HepG2 (cell line): ENCODE measurements around the gene TENT4B. TPM values are rescaled to one million over a fixed set of nuclear protein-coding genes. Genes with fewer than 3 reads are reported as not detected.

ENCODE experiments used
- EP300 ChIP-seq, 3 experiments: sonication (generic) in 1 of 3; formaldehyde crosslinking in 1 of 3; IDR thresholded peaks; 2 replicates each; pipeline versions ENCODE4 v1.5.1 to v1.6.1; 2011 to 2020; ENCODE audit warnings: low read depth in 2 of 3, low read length in 2 of 3, borderline replicate concordance in 1 of 3, improper control_type of control experiment in 1 of 3, mild to moderate bottlenecking in 1 of 3, missing genetic modification reagents in 1 of 3, moderate library complexity in 1 of 3
- ERF ChIP-seq: IDR thresholded peaks from 2 replicates; pipeline ENCODE4 v1.6.1; 2018; ENCODE audit warnings: missing biosample characterization, missing genetic modification reagents
- FOXA1 ChIP-seq, 2 experiments: fragments of 450-650 bp in 1 of 2; sonication (generic) in 1 of 2; formaldehyde crosslinking in 1 of 2; IDR thresholded peaks; 2 replicates each; pipeline versions ENCODE4 v1.4.0 to v1.6.1; 2016 to 2020; ENCODE audit warnings: missing genetic modification reagents in 1 of 2
- GTF3A ChIP-seq: sonication (generic); formaldehyde crosslinking; conservative IDR thresholded peaks from 2 replicates; pipeline ENCODE4 v1.4.0; 2020; ENCODE audit warnings: mild to moderate bottlenecking, missing genetic modification reagents
- HNRNPL ChIP-seq: fragments of 200-400 bp; formaldehyde crosslinking; IDR thresholded peaks from 2 replicates; pipeline ENCODE4 v1.6.1; 2017; ENCODE audit warnings: mild to moderate bottlenecking, low read depth, low read length
- KDM2A ChIP-seq: sonication (generic); formaldehyde crosslinking; IDR thresholded peaks from 2 replicates; pipeline ENCODE4 v1.4.0; 2020; ENCODE audit warnings: low read depth, missing genetic modification reagents, borderline replicate concordance
- NBN ChIP-seq: fragments of 450-650 bp; conservative IDR thresholded peaks from 2 replicates; pipeline ENCODE4 v1.6.1; 2017
- NR2F6 ChIP-seq, 2 experiments: IDR thresholded peaks; 2 replicates each; pipeline ENCODE4 v1.6.1; 2016; ENCODE audit warnings: antibody characterized with exemption in 1 of 2, mild to moderate bottlenecking in 1 of 2
- PAF1 ChIP-seq: IDR thresholded peaks from 2 replicates; pipeline ENCODE4 v1.6.1; 2016; ENCODE audit warnings: missing genetic modification reagents, missing compliant biosample characterization
- PRPF4 ChIP-seq: fragments of 200-400 bp; formaldehyde crosslinking; IDR thresholded peaks from 2 replicates; pipeline ENCODE4 v1.6.1; 2016; ENCODE audit warnings: low read length, low read depth; ENCODE audit not compliant: poor library complexity, severe bottlenecking
- RXRA ChIP-seq: sonication (generic); formaldehyde crosslinking; IDR thresholded peaks from 2 replicates; pipeline ENCODE4 v1.5.1; 2020; ENCODE audit warnings: missing genetic modification reagents
- ZNF564 ChIP-seq: sonication (generic); formaldehyde crosslinking; IDR thresholded peaks from 2 replicates; pipeline ENCODE4 v1.8.1; 2023; ENCODE audit warnings: mild to moderate bottlenecking, missing genetic modification reagents
- ZNF569 ChIP-seq: sonication (generic); formaldehyde crosslinking; IDR thresholded peaks from 2 replicates; pipeline ENCODE4 v1.5.0; 2020; ENCODE audit warnings: mild to moderate bottlenecking, missing genetic modification reagents, moderate library complexity, borderline replicate concordance
- ZNF589 ChIP-seq: sonication (generic); formaldehyde crosslinking; conservative IDR thresholded peaks from 2 replicates; pipeline ENCODE4 v1.8.0; 2022; ENCODE audit warnings: mild to moderate bottlenecking, moderate library complexity, missing genetic modification reagents
- ZNF782 ChIP-seq: sonication (generic); formaldehyde crosslinking; IDR thresholded peaks from 2 replicates; pipeline ENCODE4 v1.4.0; 2020; ENCODE audit warnings: missing genetic modification reagents, mild to moderate bottlenecking, borderline replicate concordance
- ZNF883 ChIP-seq: sonication (generic); formaldehyde crosslinking; IDR thresholded peaks from 2 replicates; pipeline ENCODE4 v1.5.1; 2020; ENCODE audit warnings: mild to moderate bottlenecking, missing genetic modification reagents; ENCODE audit errors: not compliant biosample characterization
- polyA plus RNA-seq, 8 experiments: library from polyadenylated mRNA; depleted of rRNA in 3 of 8; stranded (reverse) in 7 of 8; unstranded in 1 of 8; fragments of >200 nt; fragmentation: Illumina TruSeq in 4 of 8; extraction: Trizol in 4 of 8; gene quantifications; 2 replicates each; pipeline versions ENCODE4 v1.2.1 to v1.2.3, GENCODE V29; 2011 to 2016; ENCODE audit warnings: low read depth in 4 of 8, missing spikeins in 1 of 8, mixed read lengths in 1 of 8; ENCODE audit not compliant: insufficient read depth in 1 of 8
- total RNA-seq, 5 experiments: library from RNA; depleted of rRNA; stranded (reverse); fragments of >200 nt; fragmentation: Illumina TruSeq; extraction: Trizol; gene quantifications; 2 replicates each; pipeline ENCODE4 v1.2.3, GENCODE V29; 2016; ENCODE audit warnings: low read depth in 1 of 5
- TF ChIP-seq, protein P1 (sequence below): sonication (generic); formaldehyde crosslinking; IDR thresholded peaks from 2 replicates; pipeline ENCODE4 v1.5.0; 2020; ENCODE audit warnings: missing genetic modification reagents
- TF ChIP-seq, protein P2 (sequence below): sonication (generic); formaldehyde crosslinking; IDR thresholded peaks from 2 replicates; pipeline ENCODE4 v1.9.0; 2022; ENCODE audit warnings: missing genetic modification reagents, mild to moderate bottlenecking, borderline replicate concordance
- TF ChIP-seq, protein P3 (sequence below): sonication (generic); IDR thresholded peaks from 2 replicates; pipeline ENCODE4 v1.6.1; 2016; ENCODE audit warnings: low read depth, borderline replicate concordance
- TF ChIP-seq, protein P4 (sequence below): sonication (generic); formaldehyde crosslinking; conservative IDR thresholded peaks from 2 replicates; pipeline ENCODE4 v1.5.0; 2020; ENCODE audit warnings: missing genetic modification reagents
- TF ChIP-seq, protein P5 (sequence below): sonication (generic); formaldehyde crosslinking; IDR thresholded peaks from 2 replicates; pipeline ENCODE4 v1.5.0; 2020; ENCODE audit warnings: mild to moderate bottlenecking, missing genetic modification reagents, moderate library complexity

Gene TENT4B
- total and polyA plus RNA-seq, 2 of the 13 experiments (the other 11 are each of a cell fraction or from before 2014, with no cell fraction given), result 15.0 to 32.8 TPM

DNA sequence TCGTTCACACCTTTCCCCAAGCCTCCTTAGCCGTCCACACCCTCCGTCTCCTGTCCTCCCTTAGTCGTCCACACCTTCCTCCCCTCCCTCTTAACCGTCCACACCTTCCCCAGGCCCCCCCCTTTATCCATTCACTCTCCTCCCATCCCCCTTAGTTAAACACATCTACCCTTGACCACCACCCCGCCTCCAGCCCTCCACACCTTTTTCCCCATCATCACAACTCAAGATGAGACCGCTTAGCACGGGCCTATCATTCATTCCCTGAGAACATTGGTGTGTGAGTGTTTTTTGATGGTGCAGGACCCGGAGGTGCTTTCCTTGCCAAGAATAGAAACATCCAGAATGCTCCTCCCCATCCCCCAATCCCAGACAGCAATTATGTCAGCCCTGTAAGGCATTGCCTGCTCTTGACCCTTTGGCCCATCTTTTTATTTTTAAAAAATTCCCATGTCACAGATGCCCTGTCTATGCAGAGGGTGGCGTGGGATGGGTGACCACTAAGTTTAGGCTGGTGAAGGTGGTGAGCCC, 1.4 kb downstream of the TENT4B start (continued):
- TF ChIP-seq, protein P1, sequence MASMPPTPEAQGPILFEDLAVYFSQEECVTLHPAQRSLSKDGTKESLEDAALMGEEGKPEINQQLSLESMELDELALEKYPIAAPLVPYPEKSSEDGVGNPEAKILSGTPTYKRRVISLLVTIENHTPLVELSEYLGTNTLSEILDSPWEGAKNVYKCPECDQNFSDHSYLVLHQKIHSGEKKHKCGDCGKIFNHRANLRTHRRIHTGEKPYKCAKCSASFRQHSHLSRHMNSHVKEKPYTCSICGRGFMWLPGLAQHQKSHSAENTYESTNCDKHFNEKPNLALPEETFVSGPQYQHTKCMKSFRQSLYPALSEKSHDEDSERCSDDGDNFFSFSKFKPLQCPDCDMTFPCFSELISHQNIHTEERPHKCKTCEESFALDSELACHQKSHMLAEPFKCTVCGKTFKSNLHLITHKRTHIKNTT (CRISPR knock-in tag), result no peak
- TF ChIP-seq, protein P2, sequence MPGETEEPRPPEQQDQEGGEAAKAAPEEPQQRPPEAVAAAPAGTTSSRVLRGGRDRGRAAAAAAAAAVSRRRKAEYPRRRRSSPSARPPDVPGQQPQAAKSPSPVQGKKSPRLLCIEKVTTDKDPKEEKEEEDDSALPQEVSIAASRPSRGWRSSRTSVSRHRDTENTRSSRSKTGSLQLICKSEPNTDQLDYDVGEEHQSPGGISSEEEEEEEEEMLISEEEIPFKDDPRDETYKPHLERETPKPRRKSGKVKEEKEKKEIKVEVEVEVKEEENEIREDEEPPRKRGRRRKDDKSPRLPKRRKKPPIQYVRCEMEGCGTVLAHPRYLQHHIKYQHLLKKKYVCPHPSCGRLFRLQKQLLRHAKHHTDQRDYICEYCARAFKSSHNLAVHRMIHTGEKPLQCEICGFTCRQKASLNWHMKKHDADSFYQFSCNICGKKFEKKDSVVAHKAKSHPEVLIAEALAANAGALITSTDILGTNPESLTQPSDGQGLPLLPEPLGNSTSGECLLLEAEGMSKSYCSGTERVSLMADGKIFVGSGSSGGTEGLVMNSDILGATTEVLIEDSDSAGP (CRISPR knock-in tag), result no peak
- TF ChIP-seq EP300 (IDR thresholded peaks at IDR 0.05; ENCODE audit: low read depth in 2 of 2, low read length in 2 of 2) (no peak), EP300 (CRISPR knock-in tag; IDR thresholded peaks at IDR 0.05; ENCODE audit: borderline replicate concordance) (0 out of 2 replicates have a peak, but pooled peaks have one; percentile 5), FOXA1 (IDR thresholded peaks at IDR 0.05) (0 out of 2 replicates have a peak, but pooled peaks have one; percentile 20), FOXA1 (CRISPR knock-in tag; IDR thresholded peaks at IDR 0.05) (no peak), HNRNPL (no peak), ERF (no peak), ZNF782 (peak; percentile 5; the same call in 1 of the 2 replicates), RXRA (CRISPR knock-in tag) (0 out of 2 replicates have a peak, but pooled peaks have one; percentile 12), ZNF589 (CRISPR knock-in tag) (no peak), ZNF564 (0 out of 2 replicates have a peak, but pooled peaks have one; percentile 13), KDM2A (CRISPR knock-in tag) (0 out of 2 replicates have a peak, but pooled peaks have one; percentile 29), ZNF569 (CRISPR knock-in tag) (no peak), NR2F6 (IDR thresholded peaks at IDR 0.05) (no peak), NR2F6 (CRISPR knock-in tag; IDR thresholded peaks at IDR 0.05) (no peak), NBN (0 out of 2 replicates have a peak, but pooled peaks have one; percentile 45), PAF1 (CRISPR knock-in tag) (no peak), ZNF883 (CRISPR knock-in tag) (peak; percentile 8), PRPF4 (peak; percentile 52), GTF3A (CRISPR knock-in tag) (0 out of 2 replicates have a peak, but pooled peaks have one; percentile 64)
- TF ChIP-seq, protein P3, sequence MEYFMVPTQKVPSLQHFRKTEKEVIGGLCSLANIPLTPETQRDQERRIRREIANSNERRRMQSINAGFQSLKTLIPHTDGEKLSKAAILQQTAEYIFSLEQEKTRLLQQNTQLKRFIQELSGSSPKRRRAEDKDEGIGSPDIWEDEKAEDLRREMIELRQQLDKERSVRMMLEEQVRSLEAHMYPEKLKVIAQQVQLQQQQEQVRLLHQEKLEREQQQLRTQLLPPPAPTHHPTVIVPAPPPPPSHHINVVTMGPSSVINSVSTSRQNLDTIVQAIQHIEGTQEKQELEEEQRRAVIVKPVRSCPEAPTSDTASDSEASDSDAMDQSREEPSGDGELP, result no peak
- TF ChIP-seq, protein P4, sequence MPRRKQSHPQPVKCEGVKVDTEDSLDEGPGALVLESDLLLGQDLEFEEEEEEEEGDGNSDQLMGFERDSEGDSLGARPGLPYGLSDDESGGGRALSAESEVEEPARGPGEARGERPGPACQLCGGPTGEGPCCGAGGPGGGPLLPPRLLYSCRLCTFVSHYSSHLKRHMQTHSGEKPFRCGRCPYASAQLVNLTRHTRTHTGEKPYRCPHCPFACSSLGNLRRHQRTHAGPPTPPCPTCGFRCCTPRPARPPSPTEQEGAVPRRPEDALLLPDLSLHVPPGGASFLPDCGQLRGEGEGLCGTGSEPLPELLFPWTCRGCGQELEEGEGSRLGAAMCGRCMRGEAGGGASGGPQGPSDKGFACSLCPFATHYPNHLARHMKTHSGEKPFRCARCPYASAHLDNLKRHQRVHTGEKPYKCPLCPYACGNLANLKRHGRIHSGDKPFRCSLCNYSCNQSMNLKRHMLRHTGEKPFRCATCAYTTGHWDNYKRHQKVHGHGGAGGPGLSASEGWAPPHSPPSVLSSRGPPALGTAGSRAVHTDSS (CRISPR knock-in tag), result no peak
- TF ChIP-seq, protein P5, sequence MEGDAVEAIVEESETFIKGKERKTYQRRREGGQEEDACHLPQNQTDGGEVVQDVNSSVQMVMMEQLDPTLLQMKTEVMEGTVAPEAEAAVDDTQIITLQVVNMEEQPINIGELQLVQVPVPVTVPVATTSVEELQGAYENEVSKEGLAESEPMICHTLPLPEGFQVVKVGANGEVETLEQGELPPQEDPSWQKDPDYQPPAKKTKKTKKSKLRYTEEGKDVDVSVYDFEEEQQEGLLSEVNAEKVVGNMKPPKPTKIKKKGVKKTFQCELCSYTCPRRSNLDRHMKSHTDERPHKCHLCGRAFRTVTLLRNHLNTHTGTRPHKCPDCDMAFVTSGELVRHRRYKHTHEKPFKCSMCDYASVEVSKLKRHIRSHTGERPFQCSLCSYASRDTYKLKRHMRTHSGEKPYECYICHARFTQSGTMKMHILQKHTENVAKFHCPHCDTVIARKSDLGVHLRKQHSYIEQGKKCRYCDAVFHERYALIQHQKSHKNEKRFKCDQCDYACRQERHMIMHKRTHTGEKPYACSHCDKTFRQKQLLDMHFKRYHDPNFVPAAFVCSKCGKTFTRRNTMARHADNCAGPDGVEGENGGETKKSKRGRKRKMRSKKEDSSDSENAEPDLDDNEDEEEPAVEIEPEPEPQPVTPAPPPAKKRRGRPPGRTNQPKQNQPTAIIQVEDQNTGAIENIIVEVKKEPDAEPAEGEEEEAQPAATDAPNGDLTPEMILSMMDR (CRISPR knock-in tag), result 0 out of 2 replicates have a peak, but pooled peaks have one; percentile 1
